Stimulated activated CD8-positive, alpha-beta memory T cell treated with anti-CD3 and anti-CD28 coated beads, Interleukin-15, amount 100 ng/mL, for 48 hours (primary cell): ENCODE measurements around the gene RPA1.
"Not testable (repeated sequence)": the region's sequence is repeated elsewhere in the genome, so short reads cannot be mapped to it uniquely, and the experiment has no call there.

ENCODE experiments used
- DNase-seq, 2 donors: peaks; one replicate each; pipeline ENCODE4 v3.0.0-alpha.2; 2020; ENCODE audit warnings: low read depth in 2 of 2

RPA1 gene

DNA sequence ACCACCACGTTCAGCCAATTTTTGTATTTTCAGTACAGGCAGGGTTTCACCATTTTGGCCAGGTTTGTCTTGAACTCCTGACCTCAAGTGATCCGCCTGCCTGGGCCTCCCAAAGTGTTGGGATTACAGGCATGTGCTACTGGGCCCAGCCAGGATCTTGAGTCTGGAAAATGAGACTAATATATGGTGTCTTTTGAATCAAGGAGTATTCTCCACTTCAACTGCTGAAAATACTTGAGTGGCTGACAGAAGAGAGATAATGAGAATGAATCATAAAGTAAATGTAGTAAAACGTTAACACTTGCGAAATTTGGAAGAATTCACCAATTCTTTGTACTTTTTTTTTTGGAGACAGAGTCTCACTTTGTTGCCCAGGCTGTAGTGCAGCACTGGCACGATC lies 16.7 kb upstream of the RPA1 start:
- DNase-seq: no peak

DNA sequence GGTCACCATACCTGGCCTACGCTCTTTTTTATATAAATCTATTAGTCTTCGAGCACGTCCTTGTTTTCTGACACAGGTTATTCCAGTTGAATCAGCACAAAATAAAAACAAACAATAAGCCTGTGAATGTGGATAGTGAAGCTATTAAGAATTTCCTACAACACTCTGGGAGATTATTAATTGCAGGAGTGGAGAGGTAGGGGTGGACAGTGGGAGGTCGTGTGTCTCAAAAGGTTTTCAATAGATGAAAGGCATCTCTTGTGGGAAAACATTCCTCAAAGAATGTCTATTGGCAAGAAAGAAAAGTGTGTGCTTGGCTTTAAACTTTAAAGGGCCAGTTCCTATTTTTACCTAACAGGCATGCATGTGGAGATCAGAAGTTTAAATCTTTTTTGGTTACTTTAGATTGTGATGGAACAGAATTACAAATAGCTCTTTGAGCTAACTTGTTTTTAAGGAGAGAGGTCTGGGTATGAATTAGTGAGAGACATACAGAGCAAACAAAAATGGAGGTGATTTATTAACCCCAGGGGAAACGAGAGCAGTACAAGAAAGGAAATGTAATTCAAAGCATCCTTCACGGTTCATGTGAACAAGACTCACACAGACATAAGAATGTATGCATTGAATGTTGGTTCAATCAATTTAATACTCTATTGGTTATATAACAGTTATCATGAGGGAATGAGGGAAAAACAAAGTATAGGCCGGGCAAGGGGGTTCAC lies 9.1 kb upstream of the RPA1 start:
- DNase-seq: no peak

DNA sequence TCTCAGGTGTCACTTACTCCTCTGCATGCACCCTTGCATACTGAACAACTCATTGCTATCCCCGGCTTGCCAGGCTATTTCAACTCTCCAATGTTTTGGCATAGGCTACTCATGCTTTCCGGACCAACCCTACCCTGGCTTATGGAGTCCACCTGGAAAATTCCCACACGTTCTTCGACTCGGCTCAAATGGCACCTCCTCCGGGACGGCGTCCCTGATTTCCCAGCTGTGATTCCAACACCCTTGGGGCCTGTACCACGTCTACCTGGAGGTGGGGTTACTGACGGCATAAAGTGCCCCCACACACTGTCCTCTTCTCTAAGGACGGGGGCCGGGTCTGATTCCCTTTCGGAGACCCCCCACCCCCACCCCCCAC lies 601 bp upstream of the RPA1 start:
- no peak for DNase-seq

DNA sequence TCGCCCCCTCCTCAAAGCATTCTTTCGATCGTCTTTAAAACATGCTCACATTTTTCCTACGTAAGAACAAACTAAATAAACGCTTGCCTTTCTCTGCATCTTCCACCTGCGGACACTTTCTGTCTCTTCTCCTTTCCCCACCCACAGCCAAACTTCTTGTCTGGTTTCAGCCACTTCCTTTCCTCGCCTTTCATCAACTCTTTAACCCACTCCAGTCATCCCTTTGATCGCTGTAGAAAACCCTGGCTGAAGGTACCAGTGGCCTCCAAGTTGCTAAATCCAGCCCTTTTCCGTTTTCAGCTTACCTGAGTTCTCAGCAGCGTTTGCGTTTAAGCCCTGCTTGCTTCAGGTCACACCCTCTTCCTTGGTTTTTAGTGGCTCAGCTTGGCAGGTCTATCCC lies 483 bp downstream of the RPA1 start:
- peak in 1 of 2 donors; percentile 5 for DNase-seq

DNA sequence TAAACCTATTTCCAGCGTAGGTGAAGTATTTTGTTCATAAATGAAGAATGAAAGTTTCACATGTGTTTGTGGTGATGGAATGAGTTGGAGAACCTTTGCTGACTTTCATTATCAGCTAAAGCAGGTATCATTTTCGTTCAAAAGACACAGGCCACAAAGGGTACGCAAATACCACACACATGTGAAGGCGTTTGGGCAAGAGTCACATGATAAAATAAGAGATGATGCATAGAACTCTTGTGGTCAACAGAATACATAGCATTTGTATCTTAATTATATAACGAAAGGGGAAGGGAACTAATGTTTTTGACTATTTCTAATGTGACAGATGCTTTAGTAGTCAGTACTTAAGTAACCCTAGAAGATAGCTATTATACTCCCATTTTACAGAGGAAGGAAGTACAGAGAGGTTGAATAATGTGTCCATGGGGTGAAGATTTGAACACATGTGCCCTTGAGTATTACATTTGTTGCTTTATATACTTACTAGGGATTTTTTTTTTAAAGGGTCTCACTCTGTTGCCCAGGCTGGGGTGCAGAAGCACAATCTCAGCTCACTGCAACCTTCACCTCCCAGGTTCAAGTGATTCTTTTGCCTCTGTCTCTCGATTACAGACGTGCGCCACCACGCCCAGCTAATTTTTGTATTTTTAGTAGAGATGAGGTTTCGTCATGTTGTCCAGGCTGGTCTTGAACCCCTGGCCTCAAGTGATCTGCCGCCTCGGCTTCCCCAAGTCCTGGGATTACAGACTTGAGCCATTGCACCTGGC lies 4.8 kb downstream of the RPA1 start:
- peak in 1 of 2 donors; percentile 15 for DNase-seq

DNA sequence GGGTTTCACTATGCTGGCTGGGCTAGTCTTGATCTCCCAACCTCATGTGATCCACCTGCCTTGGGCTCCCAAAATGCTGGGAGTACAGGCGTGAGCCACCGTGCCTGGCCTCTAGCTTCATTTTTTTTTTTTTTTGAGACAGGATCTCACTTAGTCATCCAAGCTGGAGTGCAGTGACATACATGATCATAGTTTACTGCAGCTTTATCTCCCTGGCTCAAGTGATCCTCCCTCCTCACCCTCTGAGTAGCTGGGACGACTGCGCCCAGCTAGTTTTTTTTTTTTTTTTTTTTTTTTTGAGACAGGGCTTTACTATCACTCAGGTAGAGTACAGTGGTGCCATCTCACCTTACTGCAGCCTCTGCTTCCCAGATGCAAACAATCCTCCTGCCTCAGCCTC lies 9.7 kb downstream of the RPA1 start:
- no peak for DNase-seq

DNA sequence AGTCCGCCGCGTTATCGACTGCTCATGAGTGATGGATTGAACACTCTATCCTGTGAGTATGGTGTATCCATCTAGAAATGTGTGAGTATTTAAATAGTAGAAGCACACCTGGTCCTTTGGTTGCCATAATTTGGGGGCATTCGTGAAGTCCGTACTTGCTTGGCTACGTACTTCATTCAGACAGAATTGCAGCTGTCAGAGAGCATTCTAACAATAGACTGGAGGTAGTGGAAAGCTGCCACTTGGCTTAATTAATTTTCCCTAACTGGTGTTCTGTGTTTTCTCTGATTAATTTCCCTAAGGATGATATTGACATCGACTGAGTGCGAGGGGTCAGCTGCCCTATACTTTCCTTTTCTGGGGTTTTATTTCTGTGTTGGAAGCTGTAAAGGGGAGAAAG lies 14.1 kb downstream of the RPA1 start:
- no peak for DNase-seq

DNA sequence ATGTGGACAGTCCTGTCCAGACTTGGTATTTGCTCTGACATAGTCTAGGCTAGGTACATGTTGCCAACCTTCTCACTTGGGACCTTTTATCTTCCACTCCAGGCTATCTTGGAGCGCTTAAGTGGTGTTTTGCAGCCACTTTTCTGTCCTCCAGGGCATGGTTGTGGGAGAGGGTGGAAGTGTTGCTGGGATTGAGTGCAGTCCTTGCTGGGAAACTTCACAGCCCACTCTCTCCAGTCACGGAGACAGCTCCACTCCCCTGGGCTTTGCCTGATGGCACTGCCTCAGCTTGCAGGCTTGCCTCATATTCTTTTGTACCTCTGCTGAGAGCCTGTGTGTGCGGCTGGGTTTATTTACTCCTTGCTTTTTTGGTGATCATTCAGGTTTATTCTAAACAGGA lies 17.4 kb downstream of the RPA1 start:
- no peak for DNase-seq

DNA sequence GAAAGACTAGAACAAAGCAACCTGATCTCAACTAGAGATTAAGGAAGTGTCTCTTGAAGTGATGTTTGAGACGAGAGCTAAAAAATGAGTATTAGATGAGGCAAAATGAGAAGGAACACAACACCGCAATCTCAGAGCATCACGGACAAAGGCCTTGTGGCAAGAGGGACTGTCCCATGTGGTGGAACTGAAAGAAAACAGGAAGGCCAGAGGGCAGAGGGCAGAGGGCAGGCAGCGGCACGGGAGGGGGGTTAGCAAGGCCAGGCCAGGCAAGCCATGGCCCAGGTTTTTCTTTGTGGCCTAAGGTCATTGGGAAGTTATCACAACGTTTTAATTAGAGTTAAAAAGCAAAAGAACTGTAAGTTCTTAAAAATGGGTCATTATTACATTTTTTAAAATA lies 22.5 kb downstream of the RPA1 start:
- no peak for DNase-seq

DNA sequence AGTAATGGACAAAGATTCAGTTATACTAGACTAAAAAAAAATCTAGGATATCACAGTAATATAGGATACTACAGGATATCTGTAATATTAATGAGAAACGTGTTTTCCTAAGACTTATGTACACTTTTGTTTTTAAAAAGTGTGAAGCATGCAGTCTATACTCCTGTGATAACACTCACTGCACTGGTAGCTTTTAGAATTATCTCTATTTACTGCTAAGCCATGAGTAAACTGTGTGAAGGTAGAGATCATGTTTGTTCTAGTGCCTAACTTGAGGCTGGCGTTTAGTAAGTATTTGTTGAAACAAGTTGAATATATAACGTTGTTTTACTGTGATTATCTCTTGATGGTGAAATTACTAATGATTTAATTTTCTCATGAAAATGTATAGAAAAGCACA lies 23.9 kb downstream of the RPA1 start:
- no peak for DNase-seq

DNA sequence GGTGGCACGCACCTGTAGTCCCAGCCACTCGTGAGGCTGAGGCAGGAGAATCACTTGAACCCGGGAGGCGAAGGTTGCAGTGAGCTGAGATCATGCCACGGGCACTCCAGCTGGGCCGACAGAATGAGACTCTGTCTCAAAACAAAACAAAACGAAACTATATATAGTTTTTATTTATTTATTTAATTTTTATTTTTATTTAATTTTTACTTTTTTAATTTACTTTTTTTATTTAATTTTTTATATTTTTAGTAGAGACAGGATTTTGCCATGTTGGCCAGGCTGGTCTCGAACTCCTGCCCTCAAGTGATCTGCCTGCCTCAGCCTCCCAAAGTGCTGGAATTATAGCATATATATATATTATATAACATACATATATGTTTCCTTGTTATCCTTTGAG lies 26.7 kb downstream of the RPA1 start:
- DNase-seq: not testable (repeated sequence)

DNA sequence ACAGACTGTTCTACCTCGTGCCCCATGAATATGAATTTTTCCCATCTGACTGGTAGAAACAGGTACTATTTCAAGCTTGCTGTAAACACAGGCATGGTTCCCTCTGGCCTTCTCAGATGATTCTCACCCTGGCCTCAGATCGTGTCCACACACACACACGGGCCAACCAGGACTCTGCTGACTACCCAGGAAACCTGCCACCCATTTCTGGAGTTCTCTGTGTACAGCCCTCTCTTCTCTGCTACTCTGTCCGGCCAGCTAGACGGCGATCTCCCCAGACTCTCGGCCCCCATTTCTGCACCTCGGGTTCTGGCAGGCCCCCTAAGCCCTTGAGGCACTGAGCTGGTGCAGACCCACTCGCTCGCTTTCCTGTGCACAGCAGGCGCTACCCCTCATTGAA lies 31.2 kb downstream of the RPA1 start:
- no peak for DNase-seq

DNA sequence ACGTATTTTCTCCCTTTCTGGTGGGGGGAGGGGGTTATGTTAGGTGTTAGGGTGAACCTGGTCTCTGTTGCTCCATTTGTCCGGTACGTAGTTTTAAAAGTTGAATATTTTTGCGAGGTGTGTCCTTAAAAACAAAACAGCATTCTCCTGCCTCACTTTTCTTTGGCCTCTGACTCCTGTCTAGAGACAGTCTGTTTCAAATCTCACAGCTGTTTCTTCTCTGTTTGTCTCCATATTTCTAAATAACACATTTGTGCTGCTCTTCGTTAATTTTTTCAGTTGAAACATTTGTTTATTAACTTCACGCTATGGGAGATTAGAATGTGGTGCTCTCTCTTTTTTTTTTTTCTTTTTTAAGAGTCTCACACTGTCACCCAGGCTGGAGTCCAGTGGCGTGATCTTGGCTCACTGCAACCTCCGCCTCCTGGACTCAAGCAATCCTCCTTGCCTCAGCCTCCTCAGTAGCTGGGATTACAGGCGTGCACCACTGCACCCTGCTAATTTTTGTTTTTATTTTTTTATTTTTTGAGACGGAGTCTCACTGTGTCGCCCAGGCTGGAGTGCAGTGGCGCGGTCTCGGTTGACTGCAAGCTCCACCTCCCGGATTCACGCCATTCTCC lies 31.7 kb downstream of the RPA1 start:
- no peak for DNase-seq

DNA sequence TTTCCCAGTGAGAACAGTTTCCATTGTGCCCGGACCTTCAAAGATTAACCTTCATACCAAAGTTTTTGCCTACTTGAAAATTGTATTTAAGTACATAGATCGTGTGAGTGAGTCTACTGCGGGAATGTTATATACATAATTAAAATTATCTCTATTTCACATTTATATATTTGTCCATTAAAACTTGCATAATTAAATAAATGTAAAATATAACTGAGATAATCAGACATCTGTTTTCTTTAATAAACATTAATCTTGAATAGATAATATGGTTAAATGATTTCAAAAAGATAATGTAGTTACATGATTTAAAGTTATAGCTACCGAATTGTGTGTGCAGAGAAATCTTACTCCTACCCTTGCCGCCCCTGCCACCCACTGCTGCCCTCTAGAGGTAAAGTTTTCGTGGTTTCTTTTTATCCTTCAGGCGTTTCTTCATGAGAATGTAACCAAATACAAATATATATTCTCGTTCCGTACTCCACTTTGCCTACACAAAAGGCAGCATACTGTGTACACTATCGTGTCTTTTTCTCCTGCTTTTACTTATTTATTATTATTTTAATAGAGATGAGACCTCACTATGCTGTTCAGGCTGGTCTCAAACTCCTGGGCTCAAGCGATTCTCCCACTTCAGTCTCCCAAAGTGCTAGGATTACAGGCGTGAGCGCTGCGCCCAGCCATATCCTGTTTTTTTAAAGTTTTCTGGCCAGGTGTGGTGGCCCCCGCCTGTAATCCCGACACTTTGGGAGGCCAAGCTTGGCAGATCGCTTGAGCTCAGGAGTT lies 35.6 kb downstream of the RPA1 start:
- DNase-seq: peak in 1 of 2 donors; percentile 16

DNA sequence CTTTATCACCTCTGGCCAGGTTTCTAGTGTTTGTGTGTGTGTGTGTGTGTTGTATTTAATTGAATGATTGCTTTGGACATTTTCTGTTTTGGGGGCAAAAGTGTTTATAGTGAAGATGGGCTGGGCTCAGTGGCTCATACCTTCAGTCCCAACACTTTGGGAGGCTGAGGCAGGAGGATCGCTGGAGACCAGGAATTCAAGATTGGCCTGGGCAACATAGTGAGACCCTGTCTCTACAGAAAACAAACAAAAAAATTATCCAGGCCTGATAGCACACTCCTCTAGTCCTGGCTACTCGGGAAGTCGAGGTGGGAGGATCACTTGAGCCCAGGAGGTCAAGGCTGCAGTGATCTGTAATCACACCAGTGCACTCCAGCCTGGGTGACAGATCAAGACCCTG lies 37.5 kb downstream of the RPA1 start:
- DNase-seq: no peak

DNA sequence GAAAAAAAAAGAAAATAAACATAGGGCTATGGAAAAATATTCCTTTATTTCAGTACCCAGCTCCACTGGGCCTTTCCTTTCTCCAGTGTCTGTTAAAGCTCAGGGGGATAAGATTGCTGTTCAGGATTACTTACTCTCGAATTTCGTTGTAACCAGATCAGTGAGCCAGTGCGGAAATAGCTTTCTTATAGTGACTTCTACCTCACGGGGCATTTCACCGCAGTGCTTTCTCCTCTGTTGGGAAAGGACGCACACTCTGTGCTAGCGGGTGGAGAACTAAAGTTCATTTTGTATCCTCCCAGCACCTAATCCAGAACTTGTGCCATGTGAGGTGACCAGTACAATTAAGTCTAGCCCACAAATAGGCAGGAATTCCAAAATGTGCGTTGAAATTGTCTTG lies 38.3 kb downstream of the RPA1 start:
- DNase-seq: no peak

DNA sequence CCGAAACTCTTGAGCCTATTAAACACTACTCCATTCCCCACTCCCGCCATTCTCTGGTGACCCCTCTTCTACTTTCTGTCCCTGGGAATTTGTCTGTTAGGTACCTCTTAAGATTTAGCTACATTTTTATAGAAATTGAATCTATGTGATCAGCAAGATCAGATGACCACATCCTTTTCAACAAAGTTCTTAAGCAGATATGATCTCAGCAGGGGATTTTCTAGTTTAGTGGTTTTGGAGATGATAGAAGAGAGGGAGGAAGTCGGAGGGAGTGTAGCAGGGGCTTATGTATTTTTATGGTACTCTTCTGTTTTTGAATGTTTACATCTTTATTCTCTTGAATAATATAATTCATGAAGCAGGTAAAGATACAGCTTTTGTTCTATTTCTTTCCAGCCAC lies 40.8 kb downstream of the RPA1 start:
- no peak for DNase-seq

DNA sequence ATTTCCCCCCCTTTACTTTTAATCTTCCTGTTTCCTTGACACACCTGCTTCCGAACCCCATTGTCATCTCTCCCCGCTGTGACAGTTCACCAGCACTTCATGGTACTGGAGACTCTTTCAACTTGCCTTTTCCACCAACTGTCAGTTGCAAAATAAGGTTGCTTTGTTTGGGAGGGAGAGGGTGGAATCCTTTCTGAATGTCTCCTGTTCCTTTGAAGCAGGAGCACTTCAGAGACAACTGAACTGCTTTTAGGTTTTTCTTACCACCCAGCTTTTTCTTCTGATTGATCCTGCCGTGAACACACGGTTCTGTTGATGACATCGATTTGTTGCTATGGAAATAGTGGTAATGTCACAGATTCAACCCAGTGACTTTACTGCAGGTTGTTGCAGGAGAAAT lies 42.0 kb downstream of the RPA1 start:
- DNase-seq: no peak

DNA sequence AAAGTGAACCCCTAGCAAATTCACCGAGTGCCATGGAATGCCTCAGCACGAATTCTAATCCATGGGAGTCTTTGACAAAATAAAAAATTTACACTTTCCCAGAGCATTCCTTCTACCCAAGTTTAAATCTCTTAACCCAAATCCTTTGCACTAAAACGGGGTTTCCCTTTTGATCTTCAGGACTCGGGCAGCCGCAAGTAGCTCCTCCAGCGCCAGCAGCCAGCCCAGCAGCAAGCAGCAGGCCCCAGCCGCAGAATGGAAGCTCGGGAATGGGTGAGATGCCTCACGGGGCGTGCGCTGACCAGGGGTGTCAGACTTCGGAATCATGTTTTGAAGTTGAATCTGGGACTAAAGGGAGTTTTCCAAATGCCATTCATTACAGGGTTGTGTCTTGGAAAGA lies 42.4 kb downstream of the RPA1 start:
- DNase-seq: no peak

DNA sequence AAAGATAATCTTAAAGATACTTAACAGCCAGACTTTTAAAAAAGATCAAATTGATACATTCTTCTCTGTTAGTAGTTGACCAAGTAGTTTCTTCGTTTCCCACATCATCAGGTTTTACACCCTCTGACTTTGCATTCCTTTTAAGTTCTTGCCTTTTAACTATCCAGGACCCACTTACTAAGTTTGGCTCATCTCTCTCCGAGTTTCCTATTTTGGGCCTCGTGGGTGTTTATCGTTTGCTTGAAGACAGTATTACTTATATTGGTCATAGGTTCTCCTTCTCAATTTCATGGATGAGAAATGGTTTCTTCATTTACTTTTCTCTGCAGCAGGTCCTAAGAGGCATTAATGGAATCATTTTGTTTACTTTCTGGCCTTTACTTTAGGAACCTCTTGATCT lies 43.2 kb downstream of the RPA1 start:
- DNase-seq: no peak

DNA sequence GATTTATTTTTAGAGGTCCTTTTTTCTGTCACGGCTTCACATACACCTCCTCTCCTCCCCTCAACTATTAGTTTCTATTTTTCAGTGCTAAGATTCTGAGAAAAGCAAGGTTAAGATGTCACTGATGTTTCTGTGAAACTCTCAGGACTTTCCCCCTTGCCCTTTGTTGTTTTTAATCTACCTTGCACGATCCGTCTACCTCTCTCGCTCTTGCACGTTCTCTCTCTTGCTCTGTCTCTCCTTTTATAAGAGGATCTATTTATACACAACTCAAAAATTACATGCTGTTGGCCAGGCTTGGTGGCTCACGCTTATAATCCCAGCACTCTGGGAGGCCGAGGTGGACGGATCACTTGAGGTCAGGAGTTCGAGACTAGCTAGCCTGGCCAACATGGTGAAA lies 43.6 kb downstream of the RPA1 start:
- no peak for DNase-seq

DNA sequence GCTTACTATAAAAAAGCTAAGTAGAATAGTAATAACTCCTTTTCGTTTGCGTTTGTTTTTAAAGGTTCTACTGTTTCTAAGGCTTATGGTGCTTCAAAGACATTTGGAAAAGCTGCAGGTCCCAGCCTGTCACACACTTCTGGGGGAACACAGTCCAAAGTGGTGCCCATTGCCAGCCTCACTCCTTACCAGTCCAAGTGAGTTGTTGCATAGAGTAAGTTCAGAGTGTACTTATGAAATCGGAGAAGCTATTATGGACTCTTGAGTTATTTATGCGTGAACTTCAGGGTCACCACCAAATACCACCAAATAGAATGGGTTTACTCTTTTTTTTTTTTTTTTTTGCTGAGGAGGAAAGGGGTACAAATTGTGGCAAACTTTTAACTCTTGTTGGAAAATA lies 45.8 kb downstream of the RPA1 start:
- DNase-seq: no peak
